GM19351 (cell line): ENCODE measurements around the gene TNFRSF12A.

Experiments used
- ATAC-seq: cut with Tn5 transposase; IDR thresholded peaks from one replicate; pipeline ENCODE4 v1.9.1; 2021; ENCODE audit warnings: mild to moderate bottlenecking, moderate library complexity; ENCODE audit not compliant: unreplicated experiment

Gene TNFRSF12A

GRCh38 chr16:3025032-3026002 lies 5.1 kb downstream of the TNFRSF12A start:
- no peak for ATAC-seq

DNA sequence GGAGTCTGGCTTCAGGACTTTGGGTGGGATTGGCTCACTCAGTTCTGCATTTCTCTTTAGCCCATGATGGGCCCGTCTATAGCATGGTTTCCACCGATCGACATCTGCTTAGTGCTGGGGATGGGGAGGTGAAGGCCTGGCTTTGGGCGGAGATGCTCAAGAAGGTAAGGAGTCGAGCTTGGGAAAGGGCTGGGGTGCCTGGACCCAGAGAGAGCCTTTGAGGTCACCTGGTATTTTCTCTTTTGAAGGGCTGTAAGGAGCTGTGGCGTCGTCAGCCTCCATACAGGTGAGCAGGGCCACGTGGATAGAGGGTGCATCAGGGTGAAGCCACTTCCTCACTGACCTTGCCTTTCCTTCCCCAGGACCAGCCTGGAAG lies 5.8 kb downstream of the TNFRSF12A start:
- no peak for ATAC-seq

GRCh38 chr16:3026609-3027488 lies 6.7 kb downstream of the TNFRSF12A start:
- ATAC-seq: no peak

GRCh38 chr16:3027489-3027795 lies 7.3 kb downstream of the TNFRSF12A start:
- ATAC-seq: no peak

DNA sequence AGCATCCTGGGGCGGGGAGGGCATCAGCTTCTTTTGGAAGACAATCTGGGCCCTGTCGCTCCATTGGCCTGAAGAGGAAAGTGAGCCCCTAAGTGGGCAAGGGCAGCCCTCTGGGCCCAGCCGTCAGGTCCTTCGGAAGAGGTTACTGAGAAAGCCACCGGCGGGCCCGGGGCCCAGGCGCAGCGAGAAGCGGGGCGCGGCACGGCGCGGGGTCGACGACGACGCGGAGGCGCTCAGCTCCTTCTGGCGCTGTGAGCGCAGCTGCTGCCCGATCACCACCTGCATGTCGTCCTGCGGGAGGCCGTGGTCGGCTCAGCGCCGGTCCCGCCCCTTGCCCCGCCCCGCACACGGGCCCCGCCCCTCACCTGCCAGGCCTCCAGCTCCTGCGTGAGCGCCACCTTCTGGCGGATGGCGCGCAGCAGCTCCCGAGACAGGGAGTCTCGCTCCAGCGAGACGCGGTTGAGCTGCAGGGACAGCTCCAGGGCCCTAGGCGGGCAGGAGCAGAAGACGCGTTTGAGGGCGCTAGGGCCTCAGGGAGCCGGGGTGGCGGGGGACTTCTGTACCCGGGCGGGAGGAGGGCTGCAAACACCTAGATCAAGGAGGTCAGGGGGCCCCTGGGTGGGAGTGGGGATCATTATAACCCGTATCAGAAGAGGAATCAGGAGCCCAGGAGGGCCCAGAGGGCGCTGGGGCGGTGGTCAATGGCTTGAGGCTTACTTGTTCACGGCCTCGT lies 8.0 kb downstream of the TNFRSF12A start:
- no peak for ATAC-seq

- ATAC-seq: no peak
Observed at GRCh38 chr16:3028716-3029319, 8.7 kb downstream of the TNFRSF12A start.

DNA sequence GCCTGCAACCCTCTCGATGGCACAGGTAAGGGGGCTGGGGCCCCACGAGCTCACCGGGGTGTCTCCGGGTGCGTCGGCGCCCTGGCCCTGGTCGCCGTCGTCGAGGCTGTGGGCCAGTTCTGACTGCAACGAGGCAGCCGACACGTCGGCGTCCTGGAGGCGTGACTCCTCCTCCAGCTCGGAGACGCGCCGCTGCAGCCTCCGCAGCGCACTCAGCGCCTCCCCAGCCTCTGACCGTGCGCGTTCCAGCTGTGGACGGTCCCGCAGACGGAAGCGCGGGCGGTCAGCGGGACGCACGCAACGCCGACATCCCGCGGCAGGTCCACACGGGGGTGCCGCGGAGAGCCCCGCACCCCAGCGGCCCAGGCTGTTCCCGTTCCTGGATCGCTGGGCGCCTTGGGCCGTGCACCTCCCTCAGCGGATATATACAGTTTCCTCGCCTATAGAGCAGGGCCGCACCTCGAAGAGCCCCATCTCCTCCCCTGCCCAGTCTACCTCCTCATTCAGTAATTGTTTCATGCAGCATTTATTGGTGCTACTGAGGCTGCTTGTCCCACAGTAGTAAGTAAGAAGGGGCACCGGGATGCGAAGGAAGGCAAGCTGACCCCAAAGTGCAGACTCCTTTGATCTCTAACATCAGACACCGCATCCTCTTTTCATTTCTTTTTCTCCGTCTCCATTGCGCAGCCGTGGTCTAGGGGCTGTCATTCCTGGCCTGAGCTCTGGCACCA lies 9.5 kb downstream of the TNFRSF12A start:
- ATAC-seq: no peak

GRCh38 chr16:3030222-3031212 lies 10.3 kb downstream of the TNFRSF12A start:
- ATAC-seq: no peak

DNA sequence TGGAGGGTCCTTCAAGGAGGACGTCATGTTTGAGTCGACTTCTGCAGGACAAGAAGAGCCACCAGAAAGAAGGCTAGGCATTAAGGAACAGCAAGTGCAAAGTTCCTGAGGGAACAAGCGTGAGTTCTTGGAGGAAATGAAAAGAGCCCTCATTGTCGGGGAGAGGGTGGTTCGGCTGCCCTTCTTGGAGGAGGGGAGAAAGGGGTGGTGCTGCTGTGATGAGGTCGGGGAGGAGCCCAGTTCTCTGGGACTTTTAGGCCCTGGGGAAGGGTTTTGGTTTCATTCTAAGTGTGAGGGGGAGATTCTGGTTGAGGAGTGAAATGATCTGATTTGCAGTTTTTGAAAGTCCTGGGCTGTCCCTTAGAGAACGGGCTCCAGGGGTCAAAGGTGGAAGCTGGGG lies 12.5 kb downstream of the TNFRSF12A start:
- ATAC-seq: no peak

GRCh38 chr16:3035289-3035971 lies 15.3 kb downstream of the TNFRSF12A start:
- no peak for ATAC-seq

DNA sequence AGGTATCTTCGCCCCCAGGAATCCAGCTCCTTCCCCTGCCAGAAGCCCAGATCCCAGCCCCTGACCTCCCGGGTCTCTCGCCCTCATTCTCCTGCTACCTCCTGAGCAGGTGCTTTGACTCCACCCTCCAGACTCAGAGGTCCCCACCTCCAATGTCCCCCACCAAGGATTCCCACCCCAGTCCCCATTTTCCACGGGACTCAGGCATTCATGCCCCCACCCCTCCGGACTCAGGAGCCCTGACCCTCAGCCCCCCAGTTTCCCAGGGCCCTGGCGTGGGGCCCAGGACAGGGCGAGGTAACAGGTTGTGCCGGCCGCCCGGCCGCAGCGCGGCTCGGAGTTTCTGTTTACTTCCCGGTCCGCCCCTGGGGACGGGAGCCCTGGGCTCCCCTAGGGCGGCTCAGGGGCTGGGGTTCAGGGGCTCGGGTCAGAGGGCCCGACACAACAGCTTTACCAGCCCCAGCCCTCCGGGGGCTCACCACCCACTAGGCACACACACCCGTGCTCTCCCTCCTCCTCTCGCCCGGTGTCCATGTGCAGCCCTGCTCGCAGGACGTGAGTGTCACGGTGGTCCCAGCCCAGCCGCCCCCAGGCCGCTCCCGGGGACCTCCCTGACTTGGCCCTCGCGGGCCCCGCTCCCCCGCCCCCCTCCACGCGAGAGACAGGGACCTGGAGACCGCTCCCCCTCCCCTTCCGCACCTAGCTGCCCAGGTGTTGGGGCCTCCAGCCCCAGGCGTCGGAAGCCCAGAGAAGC lies 16.0 kb downstream of the TNFRSF12A start:
- no peak for ATAC-seq

- ATAC-seq: no peak
Observed at GRCh38 chr16:3036726-3037315, 16.7 kb downstream of the TNFRSF12A start, which contains the start of gene BICDL2. Gene BICDL2, minus strand, starts transcription at chr16:3036944. Its CDS starts 1,448 bp downstream, at chr16:3035496.

GRCh38 chr16:3038256-3038655 lies 18.1 kb downstream of the TNFRSF12A start:
- ATAC-seq: no peak

GRCh38 chr16:3038896-3039295 lies 18.7 kb downstream of the TNFRSF12A start:
- no peak for ATAC-seq

DNA sequence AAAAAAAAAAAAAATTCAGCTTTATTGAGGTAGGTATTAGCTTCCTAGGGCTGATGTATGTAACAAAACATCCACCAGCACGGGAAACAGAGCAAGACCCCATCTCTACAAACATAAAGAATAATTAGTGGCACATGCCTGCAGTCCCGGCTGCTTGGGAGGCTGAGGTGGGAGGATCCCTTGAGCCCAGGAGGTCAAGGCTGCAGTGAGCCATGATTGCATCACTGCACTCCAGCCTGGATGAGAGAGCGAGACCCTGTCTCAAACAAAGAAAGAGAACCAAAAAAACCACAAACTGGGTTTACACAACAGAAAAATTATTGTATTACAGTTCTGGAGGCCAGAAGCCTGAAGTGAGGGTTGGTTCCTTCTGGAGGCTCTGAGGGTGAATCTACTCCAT lies 22.2 kb downstream of the TNFRSF12A start:
- no peak for ATAC-seq

DNA sequence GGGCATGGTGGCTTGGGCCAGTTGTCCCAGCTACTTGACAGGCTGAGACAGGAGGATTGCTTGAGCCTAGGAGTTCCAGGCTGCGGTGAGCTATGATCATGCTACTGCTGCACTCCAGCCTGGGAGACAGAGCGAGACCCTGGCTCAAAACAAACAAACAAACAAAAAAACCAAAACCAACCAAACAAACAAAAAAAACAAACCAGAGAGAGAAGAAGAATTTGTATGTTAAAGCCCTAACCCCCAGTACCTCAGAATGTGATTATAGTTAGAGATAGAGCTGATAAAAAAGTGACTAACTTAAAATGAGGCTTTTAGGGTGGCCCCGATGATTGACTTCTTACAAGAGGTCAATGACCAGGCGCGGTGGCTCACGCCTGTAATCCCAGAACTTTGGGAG lies 24.5 kb downstream of the TNFRSF12A start:
- ATAC-seq: no peak
